A673 (cell line): ENCODE data around the gene SPSB1.

ENCODE experiments used
- CTCF ChIP-seq: fragments of 300-800, 200-600 bp; sonication (generic); conservative IDR thresholded peaks from 2 replicates; pipeline ENCODE4 v1.5.1; 2017; ENCODE audit warnings: low read depth, mild to moderate bottlenecking, antibody characterized with exemption, low read length, moderate library complexity, mixed read lengths
- EZH2 ChIP-seq: fragments of 200-600 bp; sonication (generic); IDR thresholded peaks from 2 replicates; pipeline ENCODE4 v1.6.1; 2017; ENCODE audit warnings: borderline replicate concordance, low read depth, mild to moderate bottlenecking, mixed read lengths, antibody characterized with exemption, low read length; ENCODE audit not compliant: poor library complexity, severe bottlenecking

- TF ChIP-seq CTCF = no peak
- no peak for TF ChIP-seq EZH2
Observed at GRCh38 chr1:9281071-9281827, 11.4 kb upstream of the SPSB1 start.
